Stimulated activated CD8-positive, alpha-beta memory T cell treated with anti-CD3 and anti-CD28 coated beads, Interleukin-12 subunit alpha, Interleukin-12 subunit beta, amount 100 ng/mL, for 24 hours (primary cell): ENCODE measurements around the gene GPR132.

Source experiments
- DNase-seq: peaks from one replicate; pipeline ENCODE4 v3.0.0-alpha.2; 2020; ENCODE audit errors: extremely low read depth

GPR132 gene

GRCh38 chr14:105020815-105021655 is 44.2 kb downstream of the GPR132 start, which contains the start of gene CDCA4:
TSS of gene CDCA4 (minus strand) at chr14:105021083. CDS start at chr14:105011929, 9,154 bp downstream.
- DNase-seq, result peak; percentile 94

- DNase-seq, result no peak
Observed at GRCh38 chr14:105019861-105020814, 45.1 kb downstream of the GPR132 start.

GRCh38 chr14:105018414-105018813 is 46.8 kb downstream of the GPR132 start:
- no peak for DNase-seq

GRCh38 chr14:105015905-105016304 is 49.3 kb downstream of the GPR132 start:
- DNase-seq, result no peak

GRCh38 chr14:105015242-105015641 is 50.0 kb downstream of the GPR132 start:
- DNase-seq, result no peak

GRCh38 chr14:105014631-105015030 is 50.6 kb downstream of the GPR132 start:
- DNase-seq, result no peak

GRCh38 chr14:105014032-105014431 is 51.2 kb downstream of the GPR132 start:
- no peak for DNase-seq

GRCh38 chr14:105013150-105013785 is 52.0 kb downstream of the GPR132 start:
- DNase-seq, result no peak

- DNase-seq, result no peak
Observed at GRCh38 chr14:105012171-105012985, 52.9 kb downstream of the GPR132 start.

GRCh38 chr14:105011312-105011990 is 53.8 kb downstream of the GPR132 start:
- no peak for DNase-seq

GRCh38 chr14:105010891-105011291 is 54.3 kb downstream of the GPR132 start:
- no peak for DNase-seq

GRCh38 chr14:105010106-105010505 is 55.1 kb downstream of the GPR132 start:
- no peak for DNase-seq

- DNase-seq, result no peak
Observed at GRCh38 chr14:105007593-105008264, 57.5 kb downstream of the GPR132 start.

- no peak for DNase-seq
Observed at GRCh38 chr14:105006831-105007592, 58.2 kb downstream of the GPR132 start.

- DNase-seq, result no peak
Observed at GRCh38 chr14:105005929-105006830, 59.0 kb downstream of the GPR132 start.

GRCh38 chr14:105005329-105005928 is 59.8 kb downstream of the GPR132 start:
- DNase-seq, result no peak
